ENCODE measurements around the gene LRP1. TPM values are rescaled to one million over a fixed set of nuclear protein-coding genes. Genes with fewer than 3 reads are reported as not detected.

Gene LRP1
- total RNA-seq, 1 experiment from 2014 or later: 0.56 TPM

- no peak for DNase-seq
- no peak overlapping the region for H3K27ac ChIP-seq (ENCODE audit: low read length)
- no peaks in the 10 kb centered on the region for H3K79me2 ChIP-seq (ENCODE audit: low read length)
- H3K9ac ChIP-seq (ENCODE audit: low read length): no peak overlapping the region
- H3K9me2 ChIP-seq (replicated peaks; ENCODE audit: insufficient read depth, low read length): no peaks in the 10 kb centered on the region
- H4K20me1 ChIP-seq (ENCODE audit: insufficient read depth, low read depth, low read length): no peaks in the 10 kb centered on the region
- no peaks in the 10 kb centered on the region for H3K36me3 ChIP-seq (ENCODE audit: insufficient read depth, low read length)
- H2AFZ ChIP-seq (ENCODE audit: low read length): no peak overlapping the region
- H3K27me3 ChIP-seq (ENCODE audit: low read length): no peaks in the 10 kb centered on the region
- H3K4me3 ChIP-seq (ENCODE audit: low read length): no peak overlapping the region
- H3K4me2 ChIP-seq (ENCODE audit: low read depth, low read length, poor library complexity, severe bottlenecking): no peak overlapping the region
- H3K4me1 ChIP-seq (ENCODE audit: low read length): peaks cover 12% of the 10 kb centered on the region
- peaks cover 7% of the 10 kb centered on the region; the same call in 1 of the 2 replicates for H3K9me3 ChIP-seq (ENCODE audit: low read length)
These were observed 2.2 kb upstream of the LRP1 start for GRCh38 chr12:57126061-57126460.

DNA sequence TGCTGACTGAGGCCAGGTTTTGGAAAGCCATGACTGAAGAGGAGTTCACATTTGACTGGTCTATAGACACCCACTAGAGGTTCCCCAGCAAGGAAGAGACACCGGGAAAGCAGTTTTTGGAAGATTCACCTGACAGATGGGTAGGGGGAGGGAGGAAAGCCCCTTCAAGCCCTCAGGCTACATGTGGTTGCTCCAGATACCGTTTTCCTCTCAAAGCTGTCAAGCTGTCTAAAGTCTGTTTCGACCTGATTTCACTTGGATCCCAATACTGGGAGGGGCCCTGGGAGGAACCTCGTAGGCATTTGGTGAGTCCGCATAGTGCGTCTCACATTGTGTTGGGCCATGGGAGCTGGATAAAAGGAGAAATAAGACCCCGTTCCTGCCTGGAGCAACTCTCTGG is 1.7 kb upstream of the LRP1 start:
- Histone ChIP-seq H4K20me1 (ENCODE audit: insufficient read depth, low read depth, low read length) (no peaks in the 10 kb centered on the region), H3K9me2 (replicated peaks; ENCODE audit: insufficient read depth, low read length) (no peaks in the 10 kb centered on the region), H3K27me3 (ENCODE audit: low read length) (no peaks in the 10 kb centered on the region), H3K79me2 (ENCODE audit: low read length) (no peaks in the 10 kb centered on the region), H2AFZ (ENCODE audit: low read length) (no peak overlapping the region), H3K36me3 (ENCODE audit: insufficient read depth, low read length) (no peaks in the 10 kb centered on the region), H3K4me2 (ENCODE audit: low read depth, low read length, poor library complexity, severe bottlenecking) (no peak overlapping the region), H3K27ac (ENCODE audit: low read length) (no peak overlapping the region), H3K4me3 (ENCODE audit: low read length) (no peak overlapping the region), H3K9ac (ENCODE audit: low read length) (no peak overlapping the region), H3K4me1 (ENCODE audit: low read length) (peaks cover 12% of the 10 kb centered on the region), H3K9me3 (ENCODE audit: low read length) (peaks cover 7% of the 10 kb centered on the region; the same call in 1 of the 2 replicates)
- no peak for DNase-seq

DNA sequence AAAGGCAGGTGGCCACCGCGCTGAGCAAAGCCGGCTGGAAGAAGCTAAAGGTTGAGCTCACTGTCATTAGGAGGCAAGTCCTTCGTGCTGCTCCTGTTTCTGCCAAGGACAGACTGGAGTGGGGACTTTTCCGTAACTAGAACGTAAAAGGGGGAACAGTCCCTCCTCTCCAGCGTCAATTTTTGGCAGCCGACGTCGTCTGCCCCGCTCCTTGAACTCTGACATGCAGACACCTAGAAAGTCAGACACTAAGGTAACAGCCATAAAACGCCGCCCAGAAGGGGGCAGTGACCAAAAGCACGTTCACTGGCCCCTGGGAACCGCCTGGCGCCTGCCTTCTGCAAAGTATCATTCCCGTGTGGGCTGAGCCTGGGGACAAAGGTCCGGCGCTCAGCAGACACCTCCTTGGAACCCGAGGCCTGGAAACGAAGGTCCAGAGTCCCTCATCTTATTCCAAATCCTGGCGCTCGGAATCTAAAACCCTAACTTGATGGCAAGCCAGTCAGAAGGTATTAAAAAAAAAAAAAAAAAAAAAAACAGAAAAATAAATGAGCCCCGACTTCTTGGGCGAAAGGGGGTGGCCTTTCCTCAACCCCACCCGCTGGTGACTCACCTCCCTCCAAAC is 1.1 kb upstream of the LRP1 start:
- peak; percentile 75 for DNase-seq
- Histone ChIP-seq H3K4me1 (ENCODE audit: low read length) (peaks cover 12% of the 10 kb centered on the region), H3K27me3 (ENCODE audit: low read length) (no peaks in the 10 kb centered on the region), H3K9ac (ENCODE audit: low read length) (peak overlapping the region; percentile 72), H3K9me2 (replicated peaks; ENCODE audit: insufficient read depth, low read length) (no peaks in the 10 kb centered on the region), H3K27ac (ENCODE audit: low read length) (no peak overlapping the region), H2AFZ (ENCODE audit: low read length) (peak overlapping the region; percentile 72; the same call in 1 of the 2 replicates), H3K36me3 (ENCODE audit: insufficient read depth, low read length) (no peaks in the 10 kb centered on the region), H3K4me3 (ENCODE audit: low read length) (peak overlapping the region; percentile 69), H3K79me2 (ENCODE audit: low read length) (no peaks in the 10 kb centered on the region), H3K9me3 (ENCODE audit: low read length) (peaks cover 6% of the 10 kb centered on the region; the same call in 1 of the 2 replicates), H3K4me2 (ENCODE audit: low read depth, low read length, poor library complexity, severe bottlenecking) (peak overlapping the region; percentile 75), H4K20me1 (ENCODE audit: insufficient read depth, low read depth, low read length) (no peaks in the 10 kb centered on the region)

GRCh38 chr12:57128519-57129247 is 400 bp downstream of the LRP1 start:
- Histone ChIP-seq H3K27me3 (ENCODE audit: low read length) (no peaks in the 10 kb centered on the region), H3K27ac (ENCODE audit: low read length) (no peak overlapping the region), H3K4me1 (ENCODE audit: low read length) (peaks cover 12% of the 10 kb centered on the region), H2AFZ (ENCODE audit: low read length) (no peak overlapping the region), H3K4me3 (ENCODE audit: low read length) (peak overlapping the region; percentile 69; the same call in 1 of the 2 replicates), H3K4me2 (ENCODE audit: low read depth, low read length, poor library complexity, severe bottlenecking) (peak overlapping the region; percentile 75), H3K9ac (ENCODE audit: low read length) (peak overlapping the region; percentile 72), H4K20me1 (ENCODE audit: insufficient read depth, low read depth, low read length) (no peaks in the 10 kb centered on the region), H3K9me2 (replicated peaks; ENCODE audit: insufficient read depth, low read length) (no peaks in the 10 kb centered on the region), H3K79me2 (ENCODE audit: low read length) (no peaks in the 10 kb centered on the region), H3K36me3 (ENCODE audit: insufficient read depth, low read length) (no peaks in the 10 kb centered on the region), H3K9me3 (ENCODE audit: low read length) (peaks cover 4% of the 10 kb centered on the region; the same call in 1 of the 2 replicates)
- DNase-seq: no peak

GRCh38 chr12:57129321-57129842 is 1.1 kb downstream of the LRP1 start:
- no peak overlapping the region for H3K4me2 ChIP-seq (ENCODE audit: low read depth, low read length, poor library complexity, severe bottlenecking)
- no peaks in the 10 kb centered on the region for H3K27me3 ChIP-seq (ENCODE audit: low read length)
- H3K4me1 ChIP-seq (ENCODE audit: low read length): peaks cover 12% of the 10 kb centered on the region
- no peak overlapping the region for H2AFZ ChIP-seq (ENCODE audit: low read length)
- no peak overlapping the region for H3K9ac ChIP-seq (ENCODE audit: low read length)
- H3K27ac ChIP-seq (ENCODE audit: low read length): no peak overlapping the region
- no peaks in the 10 kb centered on the region for H4K20me1 ChIP-seq (ENCODE audit: insufficient read depth, low read depth, low read length)
- no peaks in the 10 kb centered on the region for H3K36me3 ChIP-seq (ENCODE audit: insufficient read depth, low read length)
- no peaks in the 10 kb centered on the region for H3K9me2 ChIP-seq (replicated peaks; ENCODE audit: insufficient read depth, low read length)
- DNase-seq: no peak
- H3K9me3 ChIP-seq (ENCODE audit: low read length): no peaks in the 10 kb centered on the region
- H3K4me3 ChIP-seq (ENCODE audit: low read length): no peak overlapping the region
- H3K79me2 ChIP-seq (ENCODE audit: low read length): no peaks in the 10 kb centered on the region

GRCh38 chr12:57129889-57130288 is 1.6 kb downstream of the LRP1 start:
- peaks cover 12% of the 10 kb centered on the region for H3K4me1 ChIP-seq (ENCODE audit: low read length)
- no peak overlapping the region for H3K9ac ChIP-seq (ENCODE audit: low read length)
- H4K20me1 ChIP-seq (ENCODE audit: insufficient read depth, low read depth, low read length): no peaks in the 10 kb centered on the region
- H3K9me2 ChIP-seq (replicated peaks; ENCODE audit: insufficient read depth, low read length): no peaks in the 10 kb centered on the region
- no peak overlapping the region for H3K27ac ChIP-seq (ENCODE audit: low read length)
- H3K9me3 ChIP-seq (ENCODE audit: low read length): no peaks in the 10 kb centered on the region
- DNase-seq: peak; percentile 47
- no peak overlapping the region for H3K4me2 ChIP-seq (ENCODE audit: low read depth, low read length, poor library complexity, severe bottlenecking)
- H3K27me3 ChIP-seq (ENCODE audit: low read length): no peaks in the 10 kb centered on the region
- no peaks in the 10 kb centered on the region for H3K79me2 ChIP-seq (ENCODE audit: low read length)
- no peak overlapping the region for H2AFZ ChIP-seq (ENCODE audit: low read length)
- no peaks in the 10 kb centered on the region for H3K36me3 ChIP-seq (ENCODE audit: insufficient read depth, low read length)
- no peak overlapping the region for H3K4me3 ChIP-seq (ENCODE audit: low read length)

DNA sequence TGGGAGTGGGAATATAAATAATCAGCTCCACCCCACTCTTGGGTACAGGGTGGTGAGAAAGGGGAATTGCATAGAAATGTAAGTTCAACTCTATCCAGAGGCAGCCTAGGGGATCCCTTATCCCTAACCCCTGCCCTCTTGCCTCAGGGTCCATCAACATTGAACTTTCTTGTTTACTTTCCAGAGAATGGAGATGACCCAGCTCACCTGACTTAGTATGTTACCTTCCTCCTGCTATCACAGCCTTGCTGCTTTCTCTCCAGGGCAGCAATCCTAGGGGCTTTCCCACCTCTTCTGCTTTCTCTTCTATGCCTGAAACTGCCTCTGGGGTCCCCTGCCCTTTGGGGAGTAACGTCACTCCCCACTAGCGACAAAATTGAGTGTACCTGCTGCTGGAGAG is 2.7 kb downstream of the LRP1 start:
- Histone ChIP-seq H3K36me3 (ENCODE audit: insufficient read depth, low read length) (no peaks in the 10 kb centered on the region), H3K9ac (ENCODE audit: low read length) (no peak overlapping the region), H3K4me2 (ENCODE audit: low read depth, low read length, poor library complexity, severe bottlenecking) (no peak overlapping the region), H3K79me2 (ENCODE audit: low read length) (no peaks in the 10 kb centered on the region), H3K4me3 (ENCODE audit: low read length) (no peak overlapping the region), H3K4me1 (ENCODE audit: low read length) (peaks cover 12% of the 10 kb centered on the region), H3K9me2 (replicated peaks; ENCODE audit: insufficient read depth, low read length) (no peaks in the 10 kb centered on the region), H2AFZ (ENCODE audit: low read length) (no peak overlapping the region), H4K20me1 (ENCODE audit: insufficient read depth, low read depth, low read length) (no peaks in the 10 kb centered on the region), H3K27me3 (ENCODE audit: low read length) (no peaks in the 10 kb centered on the region), H3K9me3 (ENCODE audit: low read length) (no peaks in the 10 kb centered on the region), H3K27ac (ENCODE audit: low read length) (no peak overlapping the region)
- DNase-seq: no peak

DNA sequence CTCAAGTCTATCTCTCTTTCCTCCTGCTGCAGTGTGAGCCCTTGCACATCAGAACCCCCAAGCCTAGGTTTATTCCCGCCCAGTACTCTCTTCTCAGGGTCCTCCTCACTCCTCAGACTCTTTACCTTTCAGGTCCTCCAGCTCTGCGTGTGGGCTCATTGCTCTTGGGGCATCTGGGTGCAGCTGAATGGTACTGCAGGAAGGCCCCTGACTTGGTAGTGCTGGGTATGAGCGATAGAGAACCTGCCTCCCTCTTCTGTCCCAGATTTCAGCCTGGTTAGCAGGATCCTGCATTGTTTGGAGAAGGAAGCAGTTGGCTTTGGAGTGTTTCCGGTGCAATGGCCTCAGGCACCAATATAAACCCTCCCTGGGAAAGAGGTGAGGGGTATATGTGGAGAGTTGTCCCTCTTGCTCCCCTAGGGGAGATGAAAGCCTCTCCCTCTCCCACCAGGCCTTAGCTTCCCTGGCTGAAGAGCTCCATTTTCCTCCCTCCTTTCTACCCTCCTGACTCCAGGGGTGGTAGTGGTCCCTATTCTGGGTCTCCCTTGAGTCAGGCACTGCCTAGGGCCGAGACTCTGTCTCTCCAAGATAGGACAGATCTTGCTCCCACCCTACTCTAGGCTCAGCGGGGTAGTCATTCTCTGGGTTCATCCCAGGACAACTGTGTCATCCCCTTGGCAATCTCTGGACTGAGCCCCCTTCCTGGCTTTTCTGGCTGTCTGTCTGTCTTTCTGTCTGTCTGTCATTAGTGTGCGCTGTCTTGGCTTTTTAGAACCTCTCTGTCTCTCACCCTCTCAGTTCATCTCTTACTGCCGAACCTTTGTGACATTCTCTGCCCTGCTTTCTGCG is 3.8 kb downstream of the LRP1 start:
- H3K36me3 ChIP-seq (ENCODE audit: insufficient read depth, low read length): no peaks in the 10 kb centered on the region
- no peak overlapping the region for H3K9ac ChIP-seq (ENCODE audit: low read length)
- no peaks in the 10 kb centered on the region for H3K27me3 ChIP-seq (ENCODE audit: low read length)
- no peak overlapping the region for H3K27ac ChIP-seq (ENCODE audit: low read length)
- no peak for DNase-seq
- H3K4me1 ChIP-seq (ENCODE audit: low read length): peaks cover 10% of the 10 kb centered on the region
- no peak overlapping the region for H3K4me3 ChIP-seq (ENCODE audit: low read length)
- no peaks in the 10 kb centered on the region for H4K20me1 ChIP-seq (ENCODE audit: insufficient read depth, low read depth, low read length)
- no peaks in the 10 kb centered on the region for H3K79me2 ChIP-seq (ENCODE audit: low read length)
- H3K9me3 ChIP-seq (ENCODE audit: low read length): no peaks in the 10 kb centered on the region
- no peaks in the 10 kb centered on the region for H3K9me2 ChIP-seq (replicated peaks; ENCODE audit: insufficient read depth, low read length)
- no peak overlapping the region for H2AFZ ChIP-seq (ENCODE audit: low read length)
- H3K4me2 ChIP-seq (ENCODE audit: low read depth, low read length, poor library complexity, severe bottlenecking): no peak overlapping the region
